Vagina (tissue), 2 donors: ENCODE measurements around the gene FREM2.

ENCODE experiments used
- POLR2A ChIP-seq, 2 donors: fragments of 450-650 bp; IDR thresholded peaks; one replicate each; pipeline ENCODE4 v1.6.1; 2017; ENCODE audit warnings: antibody characterized with exemption in 2 of 2, mild to moderate bottlenecking in 2 of 2, moderate library complexity in 2 of 2
- TF ChIP-seq, protein P1 (sequence below), 3 experiments: fragments of 450-650 bp in 2 of 3; fragments of 200-600 bp in 1 of 3; sonication (generic) in 1 of 3; IDR thresholded peaks; one replicate each; pipeline ENCODE4 v1.5.1; 2017 to 2019; ENCODE audit warnings: antibody characterized with exemption in 3 of 3, mild to moderate bottlenecking in 2 of 3, moderate library complexity in 2 of 3

DNA sequence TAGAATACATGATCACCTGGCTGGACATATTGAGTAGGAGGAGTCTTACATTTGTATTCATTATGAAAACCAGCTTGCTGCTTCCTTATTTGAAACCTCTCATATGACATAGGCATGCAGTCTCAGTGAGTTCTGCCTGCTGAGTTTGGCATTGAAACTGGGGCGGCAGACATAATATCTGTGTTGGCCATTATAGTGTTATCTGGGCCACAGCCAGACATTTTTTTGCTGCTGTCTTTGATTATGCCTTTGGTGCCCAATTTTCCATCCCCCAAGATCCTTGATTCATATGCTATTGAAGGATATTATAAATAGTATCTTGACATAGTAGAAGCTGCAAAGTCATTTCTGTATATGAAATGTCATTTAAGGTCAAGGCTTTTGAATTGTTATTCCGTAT lies 15.8 kb downstream of the FREM2 start:
- TF ChIP-seq, protein P1, sequence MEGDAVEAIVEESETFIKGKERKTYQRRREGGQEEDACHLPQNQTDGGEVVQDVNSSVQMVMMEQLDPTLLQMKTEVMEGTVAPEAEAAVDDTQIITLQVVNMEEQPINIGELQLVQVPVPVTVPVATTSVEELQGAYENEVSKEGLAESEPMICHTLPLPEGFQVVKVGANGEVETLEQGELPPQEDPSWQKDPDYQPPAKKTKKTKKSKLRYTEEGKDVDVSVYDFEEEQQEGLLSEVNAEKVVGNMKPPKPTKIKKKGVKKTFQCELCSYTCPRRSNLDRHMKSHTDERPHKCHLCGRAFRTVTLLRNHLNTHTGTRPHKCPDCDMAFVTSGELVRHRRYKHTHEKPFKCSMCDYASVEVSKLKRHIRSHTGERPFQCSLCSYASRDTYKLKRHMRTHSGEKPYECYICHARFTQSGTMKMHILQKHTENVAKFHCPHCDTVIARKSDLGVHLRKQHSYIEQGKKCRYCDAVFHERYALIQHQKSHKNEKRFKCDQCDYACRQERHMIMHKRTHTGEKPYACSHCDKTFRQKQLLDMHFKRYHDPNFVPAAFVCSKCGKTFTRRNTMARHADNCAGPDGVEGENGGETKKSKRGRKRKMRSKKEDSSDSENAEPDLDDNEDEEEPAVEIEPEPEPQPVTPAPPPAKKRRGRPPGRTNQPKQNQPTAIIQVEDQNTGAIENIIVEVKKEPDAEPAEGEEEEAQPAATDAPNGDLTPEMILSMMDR (IDR thresholded peaks at IDR 0.05), result no peak
- no peak for TF ChIP-seq POLR2A (IDR thresholded peaks at IDR 0.05)
